GM12892 (cell line): Measurements from ENCODE around the gene SETX.

Experiments
- POLR2A ChIP-seq: IDR thresholded peaks from 2 replicates; pipeline ENCODE4 v1.6.1; 2011; ENCODE audit warnings: low read depth, low read length, control low read depth
- POLR2AphosphoS5 ChIP-seq: IDR thresholded peaks from 2 replicates; pipeline ENCODE4 v1.6.1; 2011; ENCODE audit warnings: low read depth, low read length, control low read depth

DNA sequence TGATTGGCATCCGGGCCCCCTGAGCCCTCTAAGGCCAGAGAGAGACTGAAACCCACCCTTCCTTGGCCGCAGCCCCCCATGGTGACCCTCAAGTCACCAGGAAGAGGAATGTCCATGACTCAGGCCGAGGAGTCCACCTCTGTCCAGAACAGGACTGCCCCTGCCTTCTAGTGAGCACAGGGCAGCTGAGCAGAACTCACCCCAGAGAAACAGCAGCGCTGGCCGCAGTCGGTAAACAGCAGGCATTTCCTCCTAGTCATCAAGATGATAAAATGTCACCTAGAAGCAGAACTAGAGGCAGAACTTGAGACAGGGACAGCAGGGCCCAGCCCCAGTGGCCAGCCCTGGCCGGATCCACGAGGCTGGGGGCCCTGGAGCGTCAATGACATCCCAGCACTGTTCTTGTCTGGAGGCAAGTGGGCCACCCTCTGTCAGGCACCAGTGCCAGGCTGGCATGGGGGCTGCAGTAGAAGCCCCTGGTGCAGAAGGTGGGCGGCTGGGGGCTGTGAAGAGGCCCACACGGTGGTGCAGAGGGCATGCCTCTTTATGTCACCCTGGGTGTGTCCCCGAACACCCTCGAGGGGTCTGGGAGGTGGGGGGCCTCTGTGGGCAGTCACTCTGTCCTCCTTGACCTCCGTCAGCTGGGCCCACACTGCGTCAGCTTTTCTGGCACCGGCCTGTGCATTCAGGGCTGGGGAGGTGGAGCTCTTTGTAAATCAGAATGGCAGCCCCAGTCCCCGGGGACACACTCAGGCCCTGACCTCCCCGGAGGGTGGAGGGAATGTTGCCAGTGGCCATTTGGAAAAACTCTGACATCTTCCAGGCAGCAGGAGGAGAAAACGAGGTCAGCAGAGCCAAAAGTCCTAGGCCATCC, 110.0 kb downstream of the SETX start:
- TF ChIP-seq POLR2A: no peak
- TF ChIP-seq POLR2AphosphoS5: no peak
